SH-SY5Y (cell line): ENCODE results near the gene SMARCAL1.

Experiments
- GATA2 ChIP-seq: IDR thresholded peaks from 2 replicates; pipeline ENCODE4 v1.6.1; 2011; ENCODE audit warnings: mild to moderate bottlenecking, low read depth, low read length
- GATA3 ChIP-seq: IDR thresholded peaks from 2 replicates; pipeline ENCODE4 v1.6.1; 2011; ENCODE audit warnings: low read depth, mild to moderate bottlenecking, low read length, moderate library complexity

GRCh38 chr2:216375286-216375685, 37.0 kb upstream of the SMARCAL1 start:
- TF ChIP-seq GATA2 (no peak), GATA3 (no peak)
